Activated T-helper 17 cell treated with anti-CD3 and anti-CD28 coated beads, Interleukin-2, amount 50 U/mL, for 72 hours (primary cell): ENCODE measurements around the gene KIF1B. TPM values are rescaled to one million over a fixed set of nuclear protein-coding genes. Genes with fewer than 3 reads are reported as not detected.

Source experiments
- ATAC-seq: fragments of 150-1000 bp; cut with Tn5 transposase; replicated peaks from 2 replicates; pipeline ENCODE4 v1.10.0; 2021; ENCODE audit warnings: mild to moderate bottlenecking, moderate library complexity
- H3K27ac Mint-ChIP-seq: one replicate; pipeline ENCODE4 v1.8.0; 2022; ENCODE audit warnings: mixed read lengths
- H3K27me3 Mint-ChIP-seq: one replicate; pipeline ENCODE4 v1.8.0; 2022; ENCODE audit warnings: mixed read lengths
- H3K36me3 Mint-ChIP-seq: one replicate; pipeline ENCODE4 v1.8.0; 2022; ENCODE audit warnings: low read depth, mild to moderate bottlenecking, mixed read lengths
- H3K4me1 Mint-ChIP-seq: one replicate; pipeline ENCODE4 v1.8.0; 2022; ENCODE audit warnings: mixed read lengths
- H3K4me3 Mint-ChIP-seq: one replicate; pipeline ENCODE4 v1.8.0; 2022; ENCODE audit warnings: mild to moderate bottlenecking, mixed read lengths
- H3K9me3 Mint-ChIP-seq: one replicate; pipeline ENCODE4 v1.8.0; 2022; ENCODE audit warnings: mixed read lengths
- total RNA-seq, 2 donors: library from RNA; stranded (reverse); gene quantifications; one replicate each; pipeline ENCODE4 v1.2.3, GENCODE V29; 2022

Gene KIF1B
- total RNA-seq, 2 donors from 2014 or later, result 13.5 to 17.0 TPM

- Mint-ChIP-seq H3K36me3 (peaks cover 28% of the 10 kb centered on the region), H3K9me3 (no peaks in the 10 kb centered on the region), H3K4me1 (no peaks in the 10 kb centered on the region), H3K4me3 (no peak overlapping the region), H3K27ac (no peak overlapping the region), H3K27me3 (no peaks in the 10 kb centered on the region)
- ATAC-seq, result no peak
Measured at GRCh38 chr1:10379101-10379620, 168.8 kb downstream of the KIF1B start.

GRCh38 chr1:10379676-10380075, 169.3 kb downstream of the KIF1B start:
- Mint-ChIP-seq H3K4me1 (no peaks in the 10 kb centered on the region), H3K36me3 (peaks cover 25% of the 10 kb centered on the region), H3K27ac (no peak overlapping the region), H3K9me3 (no peaks in the 10 kb centered on the region), H3K27me3 (no peaks in the 10 kb centered on the region), H3K4me3 (no peak overlapping the region)
- ATAC-seq, result no peak

GRCh38 chr1:10380594-10381275, 170.4 kb downstream of the KIF1B start:
- Mint-ChIP-seq H3K36me3 (peaks cover 15% of the 10 kb centered on the region), H3K27me3 (no peaks in the 10 kb centered on the region), H3K9me3 (no peaks in the 10 kb centered on the region), H3K4me1 (no peaks in the 10 kb centered on the region), H3K4me3 (no peak overlapping the region), H3K27ac (no peak overlapping the region)
- ATAC-seq, result no peak

- Mint-ChIP-seq H3K27me3 (no peaks in the 10 kb centered on the region), H3K9me3 (no peaks in the 10 kb centered on the region), H3K36me3 (no peaks in the 10 kb centered on the region), H3K27ac (no peak overlapping the region), H3K4me1 (no peaks in the 10 kb centered on the region), H3K4me3 (no peak overlapping the region)
- no peak for ATAC-seq
Measured at GRCh38 chr1:10383630-10384029, 173.3 kb downstream of the KIF1B start.

GRCh38 chr1:10384219-10384618, 173.8 kb downstream of the KIF1B start:
- no peak for ATAC-seq
- Mint-ChIP-seq H3K9me3 (no peaks in the 10 kb centered on the region), H3K27me3 (no peaks in the 10 kb centered on the region), H3K27ac (no peak overlapping the region), H3K4me1 (no peaks in the 10 kb centered on the region), H3K4me3 (no peak overlapping the region), H3K36me3 (no peaks in the 10 kb centered on the region)

- Mint-ChIP-seq H3K4me3 (no peak overlapping the region), H3K9me3 (no peaks in the 10 kb centered on the region), H3K4me1 (no peaks in the 10 kb centered on the region), H3K27ac (no peak overlapping the region), H3K27me3 (no peaks in the 10 kb centered on the region), H3K36me3 (no peaks in the 10 kb centered on the region)
- ATAC-seq, result no peak
Measured at GRCh38 chr1:10386761-10387676, 176.6 kb downstream of the KIF1B start.

- Mint-ChIP-seq H3K9me3 (no peaks in the 10 kb centered on the region), H3K4me1 (no peaks in the 10 kb centered on the region), H3K4me3 (no peak overlapping the region), H3K27ac (no peak overlapping the region), H3K27me3 (no peaks in the 10 kb centered on the region), H3K36me3 (no peaks in the 10 kb centered on the region)
- no peak for ATAC-seq
Measured at GRCh38 chr1:10387677-10388386, 177.5 kb downstream of the KIF1B start.

- no peak for ATAC-seq
- Mint-ChIP-seq H3K4me1 (no peaks in the 10 kb centered on the region), H3K36me3 (no peaks in the 10 kb centered on the region), H3K27ac (no peak overlapping the region), H3K4me3 (no peak overlapping the region), H3K9me3 (no peaks in the 10 kb centered on the region), H3K27me3 (no peaks in the 10 kb centered on the region)
Measured at GRCh38 chr1:10388387-10388715, 178.0 kb downstream of the KIF1B start.

- H3K4me3 Mint-ChIP-seq, result no peak overlapping the region
- H3K9me3 Mint-ChIP-seq, result no peaks in the 10 kb centered on the region
- no peaks in the 10 kb centered on the region for H3K36me3 Mint-ChIP-seq
- H3K27me3 Mint-ChIP-seq, result no peaks in the 10 kb centered on the region
- H3K27ac Mint-ChIP-seq, result no peak overlapping the region
- ATAC-seq, result no peak
- no peaks in the 10 kb centered on the region for H3K4me1 Mint-ChIP-seq
Measured at GRCh38 chr1:10389271-10389973, 179.1 kb downstream of the KIF1B start.

- no peaks in the 10 kb centered on the region for H3K27me3 Mint-ChIP-seq
- no peak overlapping the region for H3K27ac Mint-ChIP-seq
- no peak for ATAC-seq
- no peaks in the 10 kb centered on the region for H3K9me3 Mint-ChIP-seq
- peak overlapping the region; percentile 7 for H3K4me3 Mint-ChIP-seq
- peaks cover 10% of the 10 kb centered on the region for H3K4me1 Mint-ChIP-seq
- H3K36me3 Mint-ChIP-seq, result peaks cover 19% of the 10 kb centered on the region
Measured at GRCh38 chr1:10396870-10397269, 186.5 kb downstream of the KIF1B start.

GRCh38 chr1:10398278-10398733, 187.9 kb downstream of the KIF1B start:
- Mint-ChIP-seq H3K4me3 (peak overlapping the region; percentile 88), H3K9me3 (no peaks in the 10 kb centered on the region), H3K27ac (no peak overlapping the region), H3K4me1 (peaks cover 10% of the 10 kb centered on the region), H3K27me3 (no peaks in the 10 kb centered on the region), H3K36me3 (peaks cover 26% of the 10 kb centered on the region)
- ATAC-seq, result no peak

- Mint-ChIP-seq H3K4me1 (peaks cover 10% of the 10 kb centered on the region), H3K36me3 (peaks cover 32% of the 10 kb centered on the region), H3K27me3 (no peaks in the 10 kb centered on the region), H3K4me3 (peak within 1 kb of the TSS; percentile 88), H3K27ac (peak within 1 kb of the TSS; percentile 26), H3K9me3 (no peaks in the 10 kb centered on the region)
- peak; percentile 99 for ATAC-seq
Measured at GRCh38 chr1:10398734-10399443, 188.5 kb downstream of the KIF1B start, which contains the start of gene PGD. PGD (plus strand) TSS chr1:10399064; CDS start chr1:10399118, 54 bp downstream.

- ATAC-seq, result no peak
- Mint-ChIP-seq H3K27ac (peak overlapping the region; percentile 26), H3K4me1 (peaks cover 10% of the 10 kb centered on the region), H3K4me3 (peak overlapping the region; percentile 88), H3K9me3 (no peaks in the 10 kb centered on the region), H3K27me3 (no peaks in the 10 kb centered on the region), H3K36me3 (peaks cover 38% of the 10 kb centered on the region)
Measured at GRCh38 chr1:10399444-10399941, 189.1 kb downstream of the KIF1B start.
